ENCODE measurements around the gene PER2. TPM values are rescaled to one million over a fixed set of nuclear protein-coding genes. Genes with fewer than 3 reads are reported as not detected.

Gene PER2
- total and polyA plus RNA-seq, 8 donors: 4.4 to 188 (median 23.2) TPM

- no peak overlapping the region for H3K4me3 ChIP-seq
- no peaks in the 10 kb centered on the region for H3K9me3 ChIP-seq
- TF ChIP-seq EP300 (IDR thresholded peaks at IDR 0.05): no peak
- TF ChIP-seq, protein P1, sequence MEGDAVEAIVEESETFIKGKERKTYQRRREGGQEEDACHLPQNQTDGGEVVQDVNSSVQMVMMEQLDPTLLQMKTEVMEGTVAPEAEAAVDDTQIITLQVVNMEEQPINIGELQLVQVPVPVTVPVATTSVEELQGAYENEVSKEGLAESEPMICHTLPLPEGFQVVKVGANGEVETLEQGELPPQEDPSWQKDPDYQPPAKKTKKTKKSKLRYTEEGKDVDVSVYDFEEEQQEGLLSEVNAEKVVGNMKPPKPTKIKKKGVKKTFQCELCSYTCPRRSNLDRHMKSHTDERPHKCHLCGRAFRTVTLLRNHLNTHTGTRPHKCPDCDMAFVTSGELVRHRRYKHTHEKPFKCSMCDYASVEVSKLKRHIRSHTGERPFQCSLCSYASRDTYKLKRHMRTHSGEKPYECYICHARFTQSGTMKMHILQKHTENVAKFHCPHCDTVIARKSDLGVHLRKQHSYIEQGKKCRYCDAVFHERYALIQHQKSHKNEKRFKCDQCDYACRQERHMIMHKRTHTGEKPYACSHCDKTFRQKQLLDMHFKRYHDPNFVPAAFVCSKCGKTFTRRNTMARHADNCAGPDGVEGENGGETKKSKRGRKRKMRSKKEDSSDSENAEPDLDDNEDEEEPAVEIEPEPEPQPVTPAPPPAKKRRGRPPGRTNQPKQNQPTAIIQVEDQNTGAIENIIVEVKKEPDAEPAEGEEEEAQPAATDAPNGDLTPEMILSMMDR (IDR thresholded peaks at IDR 0.05): no peak
- TF ChIP-seq POLR2A (IDR thresholded peaks at IDR 0.05): no peak
- TF ChIP-seq POLR2AphosphoS5 (IDR thresholded peaks at IDR 0.05): no peak
- DNase-seq: no peak
- 94 to 98% (median 96%) methylated on average over 28 to 29 of the region's 29 CpGs for WGBS, 5 donors
- H3K27me3 ChIP-seq: no peaks in the 10 kb centered on the region
- peaks cover 0 to 9% (median 3%) of the 10 kb centered on the region in 4 donors for H3K36me3 ChIP-seq
- no peak overlapping the region for H3K27ac ChIP-seq
- H3K4me1 ChIP-seq: peaks cover 0 to 37% (median 11%) of the 10 kb centered on the region in 4 donors
- intact Hi-C loops (cut with DNase I; ENCODE audit: low total_unique reads): no loop called here
Observed at GRCh38 chr2:238224356-238225035, 63.9 kb downstream of the PER2 start.

DNA sequence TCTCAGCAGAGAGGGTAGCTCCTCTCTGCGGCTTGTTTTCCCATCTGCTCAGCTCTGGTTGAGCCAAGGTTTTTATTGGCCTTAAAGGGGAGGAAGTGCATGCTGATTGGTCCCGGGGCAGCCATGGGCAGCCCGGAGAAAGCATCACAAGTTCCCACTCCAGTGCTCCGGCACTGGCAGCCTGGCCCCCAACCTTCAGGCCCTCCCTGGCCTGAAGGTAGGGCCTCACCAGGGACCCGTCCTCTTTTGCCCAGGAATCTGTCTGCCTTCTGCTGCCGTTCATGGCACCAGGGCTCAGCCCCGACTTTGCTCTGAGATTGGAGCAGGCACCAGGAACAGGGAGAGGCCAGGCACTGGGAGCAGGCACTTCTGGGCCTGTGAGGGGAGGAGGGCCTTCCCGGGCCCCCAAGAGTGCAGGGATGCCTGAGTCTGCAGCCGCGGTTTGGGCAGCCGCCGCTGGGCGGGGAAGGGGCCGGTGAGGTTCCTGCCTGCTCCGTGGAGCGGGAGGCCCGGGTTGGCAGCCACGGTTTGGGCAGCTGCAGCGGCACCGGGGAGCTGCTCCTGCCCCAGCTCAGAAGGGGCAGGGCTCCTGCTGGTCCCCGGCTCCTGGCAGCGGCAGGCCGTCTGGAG is 67.4 kb downstream of the PER2 start:
- 74 to 84% (median 82%) methylated on average over 20 to 23 of the region's 23 CpGs for WGBS, 5 donors

GRCh38 chr2:238220274-238220891 is 68.0 kb downstream of the PER2 start:
- DNase-seq: no peak
- H3K4me1 ChIP-seq: peaks cover 0 to 3% (median 0%) of the 10 kb centered on the region in 4 donors
- H3K9me3 ChIP-seq: no peaks in the 10 kb centered on the region
- peaks cover 0 to 5% (median 2%) of the 10 kb centered on the region in 4 donors for H3K36me3 ChIP-seq
- 59 to 90% (median 83%) methylated on average over 9 to 10 of the region's 10 CpGs for WGBS, 5 donors
- no peak overlapping the region for H3K27ac ChIP-seq
- TF ChIP-seq EP300 (IDR thresholded peaks at IDR 0.05) (no peak), POLR2A (IDR thresholded peaks at IDR 0.05) (no peak), POLR2AphosphoS5 (IDR thresholded peaks at IDR 0.05) (no peak)
- TF ChIP-seq, protein P1 (IDR thresholded peaks at IDR 0.05): no peak
- no peak overlapping the region for H3K4me3 ChIP-seq
- peaks cover 0 to 11% (median 0%) of the 10 kb centered on the region in 3 donors for H3K27me3 ChIP-seq
- intact Hi-C loops (cut with DNase I; ENCODE audit: low total_unique reads): no loop called here

More for the DNA sequence above, 67.4 kb downstream of the PER2 start:
- H3K9me3 ChIP-seq: no peaks in the 10 kb centered on the region
- peaks cover 0 to 5% (median 0%) of the 10 kb centered on the region in 3 donors for H3K27me3 ChIP-seq
- no peak overlapping the region for H3K27ac ChIP-seq
- intact Hi-C loops (cut with DNase I; ENCODE audit: low total_unique reads): no loop called here
- H3K4me3 ChIP-seq: peak overlapping the region in 1 of 4 donors; percentile 27
- no peak for DNase-seq
- H3K36me3 ChIP-seq: peaks cover 0 to 5% (median 2%) of the 10 kb centered on the region in 4 donors
- no peak for TF ChIP-seq POLR2A (IDR thresholded peaks at IDR 0.05)
- TF ChIP-seq EP300 (IDR thresholded peaks at IDR 0.05): no peak
- H3K4me1 ChIP-seq: peaks cover 0 to 9% (median 5%) of the 10 kb centered on the region in 4 donors

DNA sequence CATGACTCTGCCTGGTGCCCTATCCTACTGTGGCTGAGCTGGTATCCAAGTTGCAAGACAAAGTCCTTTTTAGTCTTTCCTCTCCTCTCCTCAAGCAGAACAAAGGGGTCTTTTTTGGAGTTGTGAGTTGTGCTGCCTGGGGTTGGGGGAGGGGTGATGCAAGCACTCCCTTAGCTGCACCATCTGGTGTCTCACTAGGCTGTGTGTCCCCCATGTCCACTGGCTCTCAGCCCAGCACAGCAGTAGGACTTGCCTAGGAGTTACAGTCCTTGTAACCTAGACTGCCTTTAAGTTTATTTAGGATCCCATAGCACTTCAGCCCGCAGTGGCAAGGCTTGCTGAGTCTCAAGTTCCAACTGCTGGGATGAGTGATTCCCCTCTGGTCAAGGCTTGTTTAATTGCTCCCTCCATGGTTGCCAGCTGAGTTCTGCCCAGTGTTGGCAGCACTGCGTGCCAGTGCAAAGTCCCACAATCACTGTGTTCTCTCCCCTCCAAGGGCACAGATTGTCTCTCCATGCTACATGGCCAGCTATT is 71.7 kb downstream of the PER2 start:
- 85 to 93% (median 89%) methylated on average over 1 to 2 of the region's 2 CpGs for WGBS, 5 donors
- no peak overlapping the region for H3K27ac ChIP-seq
- H3K4me1 ChIP-seq: no peaks in the 10 kb centered on the region
- intact Hi-C loops (cut with DNase I; ENCODE audit: low total_unique reads): no loop called here
- DNase-seq: peak in 1 of 2 donors; percentile 58
- no peak overlapping the region for H3K4me3 ChIP-seq
- H3K27me3 ChIP-seq: peaks cover 0 to 14% (median 0%) of the 10 kb centered on the region in 3 donors
- TF ChIP-seq POLR2A (IDR thresholded peaks at IDR 0.05): no peak
- TF ChIP-seq, protein P1 (IDR thresholded peaks at IDR 0.05): no peak
- no peaks in the 10 kb centered on the region for H3K9me3 ChIP-seq
- H3K36me3 ChIP-seq: no peaks in the 10 kb centered on the region
